NCI-H69 (cell line): ENCODE data around the gene MORN5.

Experiments used
- DNase-seq: peaks from one replicate; lab custom pipeline; 2025; lab: John Stamatoyannopoulos, UW

Gene MORN5

GRCh38 chr9:122214507-122214906 is 54.8 kb downstream of the MORN5 start:
- DNase-seq = no peak

DNA sequence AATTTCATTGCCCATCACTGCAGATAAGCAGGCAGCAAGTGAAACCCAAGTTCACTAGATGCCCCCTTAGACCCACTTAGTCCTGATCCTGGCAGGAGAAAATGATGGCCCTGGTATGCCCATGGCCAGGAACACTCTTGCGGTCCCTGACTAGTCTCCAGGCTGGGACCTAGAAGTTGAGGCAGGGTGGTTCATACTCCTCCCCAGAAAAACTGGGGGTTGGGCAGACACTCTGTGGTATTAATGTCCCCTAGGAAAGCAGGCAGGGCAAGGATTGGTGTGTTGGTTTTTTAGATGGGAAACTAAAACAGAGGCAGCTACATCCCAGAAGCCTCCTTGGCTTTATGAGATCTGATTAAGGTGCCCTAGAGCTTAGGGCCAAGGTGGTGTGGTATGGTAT is 56.0 kb downstream of the MORN5 start:
- no peak for DNase-seq

GRCh38 chr9:122216138-122216797 is 56.6 kb downstream of the MORN5 start:
- no peak for DNase-seq

GRCh38 chr9:122216798-122217418 is 57.2 kb downstream of the MORN5 start:
- no peak for DNase-seq

DNA sequence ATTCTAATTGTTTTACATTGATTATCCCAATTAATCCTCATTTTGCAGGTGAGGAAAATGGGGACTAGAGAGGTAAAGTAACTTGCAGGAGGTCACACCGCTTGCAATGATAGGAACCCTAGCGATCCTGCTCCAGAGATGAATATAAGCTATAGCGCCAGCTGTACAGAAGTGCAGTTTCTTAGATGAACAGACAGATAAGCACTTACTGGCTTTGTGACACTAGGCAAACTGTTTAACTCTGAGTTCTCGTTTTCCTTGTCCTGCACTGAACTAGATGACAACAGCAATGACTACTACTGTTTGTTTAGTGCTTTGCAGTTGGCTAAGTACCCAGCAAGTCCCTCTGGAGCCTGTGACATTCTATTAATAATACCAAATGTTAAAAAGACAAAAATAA is 57.9 kb downstream of the MORN5 start:
- no peak for DNase-seq

- DNase-seq = no peak
Measured at GRCh38 chr9:122218071-122218934, 58.6 kb downstream of the MORN5 start.

- DNase-seq = no peak
Measured at GRCh38 chr9:122218935-122219855, 59.5 kb downstream of the MORN5 start.

GRCh38 chr9:122219856-122220672 is 60.4 kb downstream of the MORN5 start:
- no peak for DNase-seq

- no peak for DNase-seq
Measured at GRCh38 chr9:122220673-122221182, 61.0 kb downstream of the MORN5 start.

- DNase-seq = no peak
Measured at GRCh38 chr9:122221183-122221811, 61.6 kb downstream of the MORN5 start.

DNA sequence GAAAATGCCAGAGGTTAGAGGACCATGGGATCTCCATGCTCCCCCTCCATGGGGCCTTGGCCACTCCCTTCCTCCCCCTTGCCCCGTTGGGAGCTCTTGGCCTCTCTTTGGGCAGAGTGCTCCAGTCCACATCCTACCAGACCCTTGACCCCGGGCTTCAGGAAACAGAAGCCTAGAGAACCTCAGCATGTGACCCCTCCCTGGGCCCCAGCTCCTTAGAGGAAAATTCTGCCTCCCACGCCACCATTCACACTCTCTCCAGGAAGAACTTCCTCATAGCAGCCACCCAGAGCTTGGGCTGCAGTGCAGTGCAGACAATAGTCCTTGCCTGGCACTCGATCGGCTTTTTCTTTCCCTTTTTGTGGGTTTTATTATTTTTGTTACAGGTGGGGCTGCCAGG is 63.1 kb downstream of the MORN5 start:
- no peak for DNase-seq

- DNase-seq = no peak
Measured at GRCh38 chr9:122223435-122223834, 63.7 kb downstream of the MORN5 start.

GRCh38 chr9:122225312-122226141 is 65.8 kb downstream of the MORN5 start:
- no peak for DNase-seq

DNA sequence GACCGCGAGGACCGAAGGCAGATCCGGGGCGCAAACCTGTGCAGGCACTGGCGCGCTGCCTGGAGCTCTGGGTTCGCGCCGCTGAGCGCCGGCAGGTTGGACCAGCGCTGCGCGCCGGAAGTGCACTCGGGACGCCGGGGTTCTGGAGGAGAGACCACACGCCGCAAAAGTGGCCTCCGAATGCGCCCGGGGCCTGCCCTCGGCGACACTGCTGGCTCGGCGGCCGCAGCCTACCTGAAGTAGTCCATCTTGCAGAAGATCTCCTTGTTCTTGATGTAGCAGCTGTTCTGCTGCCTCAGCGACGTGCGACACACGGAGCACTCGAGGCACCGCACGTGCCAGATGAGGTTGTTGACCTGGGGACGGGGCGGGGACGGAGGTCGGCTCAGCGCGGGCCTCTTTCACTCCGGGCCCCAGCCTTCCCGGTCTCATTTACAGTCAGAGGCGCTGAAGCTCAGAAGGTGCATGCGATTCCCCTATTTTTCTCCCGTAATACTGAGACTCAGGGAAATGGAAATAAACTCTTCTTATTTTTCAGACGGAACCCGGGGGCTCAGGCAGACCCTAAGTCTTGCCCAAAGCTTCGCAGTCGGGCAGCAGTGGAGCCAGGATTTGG is 66.5 kb downstream of the MORN5 start:
- no peak for DNase-seq

DNA sequence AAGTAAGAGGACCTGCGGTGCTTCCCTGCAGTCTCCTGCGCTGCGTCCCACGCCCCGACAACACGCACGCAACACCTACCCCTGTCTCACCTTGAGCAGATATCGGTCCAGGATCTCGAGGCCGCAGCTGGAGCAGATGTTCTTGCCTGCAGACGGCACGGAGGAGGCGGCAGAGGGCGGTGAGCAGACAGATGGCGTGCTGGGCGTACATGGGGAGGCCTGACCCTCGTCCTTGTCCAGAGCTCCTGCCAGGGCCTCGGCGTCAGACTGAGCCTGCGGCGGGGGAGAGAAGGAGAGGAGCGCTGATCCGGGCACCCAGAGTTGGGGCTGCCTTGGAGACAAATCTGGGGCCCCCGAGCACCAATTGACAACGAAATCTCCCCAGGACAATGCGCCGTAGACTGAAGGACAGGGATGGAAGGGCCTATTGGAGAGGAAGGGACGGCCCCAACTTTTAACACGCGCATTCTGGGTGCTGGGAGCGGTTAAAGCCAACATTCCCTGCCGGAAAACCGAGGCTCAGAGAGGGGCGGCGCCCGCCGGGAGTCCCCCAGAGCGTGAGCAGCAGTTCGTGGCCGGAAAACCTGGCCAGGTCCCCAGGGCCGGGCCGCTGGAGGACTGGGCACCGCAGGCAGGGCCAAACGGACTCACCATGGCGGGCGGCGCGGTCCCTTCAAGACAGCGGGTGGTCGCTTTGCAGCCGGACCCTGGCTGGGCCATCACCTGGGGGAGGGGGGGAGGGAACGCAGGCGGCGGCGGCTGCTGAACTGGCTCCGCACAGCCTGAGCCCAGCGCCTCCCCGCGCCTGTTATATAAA is 67.3 kb downstream of the MORN5 start:
- DNase-seq = peak; percentile 58

GRCh38 chr9:122227575-122227900 is 67.8 kb downstream of the MORN5 start:
- no peak for DNase-seq

- peak; percentile 43 for DNase-seq
Measured at GRCh38 chr9:122228191-122228567, 68.5 kb downstream of the MORN5 start.
